H1 (cell line): ENCODE data around the gene FKBP6. TPM values are rescaled to one million over a fixed set of nuclear protein-coding genes. Genes with fewer than 3 reads are reported as not detected.
"Not testable (repeated sequence)": the region's sequence is repeated elsewhere in the genome, so short reads cannot be mapped to it uniquely, and the experiment has no call there.

Source experiments
- CTCF ChIA-PET: fragments of 300-600 bp; sonication (Branson Sonifier 250); formaldehyde crosslinking; loops from one replicate; lab custom pipeline; 2021; ENCODE audit not compliant: partially characterized antibody; lab: Charles Lee
- POLR2A ChIA-PET: fragments of 300-600 bp; sonication (Branson Sonifier 250); formaldehyde crosslinking; loops from one replicate; lab custom pipeline; 2021; ENCODE audit warnings: inconsistent platforms; ENCODE audit not compliant: partially characterized antibody; lab: Charles Lee
- DNase-seq, 2 experiments: peaks; one replicate each; pipeline versions ENCODE4 v3.0.0 to v3.0.0-alpha.2; 2010 to 2022; ENCODE audit warnings: low spot score in 2 of 2, low read depth in 1 of 2, mixed read lengths in 1 of 2
- FAIRE-seq: peaks from 2 replicates; lab custom pipeline; 2011; peaks lifted over from hg19 to GRCh38; lab: Jason Lieb, UNC
- H2AFZ ChIP-seq: 2 replicates; pipeline ENCODE4 v1.8.1; 2012; ENCODE audit warnings: low read length, inconsistent platforms
- H2AK5ac ChIP-seq: 2 replicates; pipeline ENCODE4 v1.6.1; 2013; ENCODE audit warnings: low read depth, low read length
- H2BK120ac ChIP-seq: replicated peaks from 2 replicates; pipeline ENCODE3; 2013; ENCODE audit warnings: low read depth, low read length, inconsistent platforms
- H2BK12ac ChIP-seq: 2 replicates; pipeline ENCODE4 v1.6.1; 2013; ENCODE audit warnings: low read depth, low read length
- H2BK15ac ChIP-seq: 2 replicates; pipeline ENCODE4 v1.6.1; 2013; ENCODE audit warnings: low read length
- H2BK20ac ChIP-seq: 2 replicates; pipeline ENCODE4 v1.6.1; 2013; ENCODE audit warnings: low read length
- H2BK5ac ChIP-seq: 2 replicates; pipeline ENCODE4 v1.6.1; 2013; ENCODE audit warnings: low read depth, low read length
- H3K14ac ChIP-seq: 2 replicates; pipeline ENCODE4 v1.6.1; 2013; ENCODE audit warnings: inconsistent platforms; ENCODE audit not compliant: insufficient read length
- H3K18ac ChIP-seq: 2 replicates; pipeline ENCODE4 v1.6.1; 2013; ENCODE audit warnings: low read length; ENCODE audit errors: extremely low read depth
- H3K23ac ChIP-seq: 2 replicates; pipeline ENCODE4 v1.6.1; 2013; ENCODE audit warnings: inconsistent platforms; ENCODE audit not compliant: insufficient read length
- H3K23me2 ChIP-seq: 2 replicates; pipeline ENCODE4 v1.6.1; 2013; ENCODE audit warnings: low read depth, low read length
- H3K27ac ChIP-seq: 2 replicates; pipeline ENCODE4 v1.6.1; 2011; ENCODE audit warnings: low read depth, low read length, inconsistent platforms
- H3K27me3 ChIP-seq, 4 experiments: replicated peaks in 1 of 4; 1 replicate in 1 of 4; 2 replicates in 3 of 4; pipeline versions ENCODE4 v1.6.1 to v1.8.1; 2011 to 2013; ENCODE audit warnings: low read length in 3 of 4, mild to moderate bottlenecking in 3 of 4, inconsistent platforms in 2 of 4, mixed read lengths in 2 of 4, moderate library complexity in 1 of 4; ENCODE audit not compliant: control insufficient read depth in 3 of 4, insufficient read depth in 3 of 4; ENCODE audit errors: extremely low read depth in 1 of 4
- H3K36me3 ChIP-seq, 4 experiments: 2 replicates each; pipeline versions ENCODE4 v1.6.1 to v1.8.1; 2011 to 2013; ENCODE audit warnings: mild to moderate bottlenecking in 4 of 4, low read length in 3 of 4, moderate library complexity in 2 of 4, control low read depth in 1 of 4, inconsistent platforms in 1 of 4; ENCODE audit not compliant: insufficient read depth in 4 of 4, control insufficient read depth in 2 of 4
- H3K4ac ChIP-seq: replicated peaks from 2 replicates; pipeline ENCODE3; 2013; ENCODE audit warnings: low read length, low read depth, mixed read lengths, inconsistent platforms; ENCODE audit not compliant: insufficient read length
- H3K4me1 ChIP-seq, 4 experiments: replicated peaks in 1 of 4; 1 replicate in 1 of 4; 2 replicates in 3 of 4; pipeline versions ENCODE4 v1.6.1 to v1.8.1; 2011 to 2013; ENCODE audit warnings: low read length in 3 of 4, inconsistent platforms in 2 of 4, mixed read lengths in 1 of 4; ENCODE audit not compliant: insufficient read depth in 4 of 4, control insufficient read depth in 3 of 4
- H3K4me2 ChIP-seq, 2 experiments: 2 replicates each; pipeline versions ENCODE4 v1.6.1 to v1.8.1; 2011 to 2013; ENCODE audit warnings: low read depth in 2 of 2, low read length in 2 of 2, control low read depth in 1 of 2, inconsistent platforms in 1 of 2, mild to moderate bottlenecking in 1 of 2; ENCODE audit not compliant: insufficient read depth in 1 of 2
- H3K4me3 ChIP-seq, 4 experiments: fragments of 200-600, 300-600 bp in 1 of 4; sonication (generic), shearing (Covaris generic), sonication (Bioruptor Twin) in 1 of 4; 2 replicates each; pipeline versions ENCODE4 v1.5.1 to v1.8.1; 2011 to 2016; ENCODE audit warnings: low read length in 4 of 4, low read depth in 3 of 4, control low read depth in 2 of 4, inconsistent platforms in 2 of 4, mild to moderate bottlenecking in 2 of 4, mixed read lengths in 1 of 4, moderate library complexity in 1 of 4; ENCODE audit not compliant: insufficient read depth in 2 of 4; ENCODE audit errors: extremely low read depth in 1 of 4
- H3K56ac ChIP-seq: replicated peaks from 2 replicates; pipeline ENCODE3; 2013; ENCODE audit warnings: low read depth, mild to moderate bottlenecking, mixed read lengths, low read length, inconsistent platforms; ENCODE audit not compliant: insufficient read length
- H3K79me1 ChIP-seq: 2 replicates; pipeline ENCODE4 v1.6.1; 2013; ENCODE audit warnings: low read depth, low read length, control low read depth
- H3K79me2 ChIP-seq, 2 experiments: 2 replicates each; pipeline versions ENCODE4 v1.6.1 to v1.8.1; 2012 to 2013; ENCODE audit warnings: low read length in 2 of 2, mild to moderate bottlenecking in 2 of 2, inconsistent platforms in 1 of 2; ENCODE audit not compliant: insufficient read depth in 2 of 2, control insufficient read depth in 1 of 2
- H3K9ac ChIP-seq, 4 experiments: replicated peaks in 1 of 4; 1 replicate in 1 of 4; 2 replicates in 3 of 4; pipeline versions ENCODE4 v1.6.1 to v1.8.1; 2011 to 2013; ENCODE audit warnings: low read depth in 3 of 4, low read length in 3 of 4, control low read depth in 2 of 4, mild to moderate bottlenecking in 2 of 4, moderate library complexity in 2 of 4, inconsistent platforms in 1 of 4; ENCODE audit errors: extremely low read depth in 1 of 4
- H3K9me3 ChIP-seq, 2 experiments: 2 replicates each; pipeline versions ENCODE4 v1.6.1 to v1.8.1; 2012 to 2013; ENCODE audit warnings: mild to moderate bottlenecking in 2 of 2, moderate library complexity in 2 of 2, control low read depth in 1 of 2, inconsistent platforms in 1 of 2, low read depth in 1 of 2, low read length in 1 of 2, mixed read lengths in 1 of 2; ENCODE audit not compliant: insufficient read depth in 2 of 2
- H4K20me1 ChIP-seq, 2 experiments: replicated peaks in 1 of 2; 2 replicates each; pipeline versions ENCODE3 to v1.8.1; 2011 to 2013; ENCODE audit warnings: inconsistent platforms in 2 of 2, low read length in 2 of 2, mild to moderate bottlenecking in 1 of 2; ENCODE audit not compliant: insufficient read depth in 2 of 2, control insufficient read depth in 1 of 2
- H4K5ac ChIP-seq: 2 replicates; pipeline ENCODE4 v1.6.1; 2013; ENCODE audit warnings: low read length, low read depth, mixed read lengths, inconsistent platforms; ENCODE audit not compliant: insufficient read length
- H4K8ac ChIP-seq: 2 replicates; pipeline ENCODE4 v1.8.0; 2013; ENCODE audit warnings: mild to moderate bottlenecking, moderate library complexity, low read length, inconsistent platforms; ENCODE audit not compliant: insufficient read depth; ENCODE audit errors: extremely low read depth
- H4K91ac ChIP-seq: replicated peaks from 2 replicates; pipeline ENCODE3; 2013; ENCODE audit warnings: low read length, mixed read lengths, inconsistent platforms; ENCODE audit not compliant: insufficient read length
- WGBS, 2 experiments: shearing (Covaris generic) in 1 of 2; methylation state at CpG; one replicate each; pipeline versions ENCODE4 v1.1.6 to v1.1.7; 2013 to 2015; ENCODE audit warnings: low lambda C conversion rate in 2 of 2, mixed read lengths in 2 of 2, inconsistent platforms in 1 of 2, low coverage in 1 of 2, missing lambda C conversion rate in 1 of 2; ENCODE audit not compliant: insufficient replicate concordance in 2 of 2, insufficient coverage in 1 of 2, insufficient read length in 1 of 2; ENCODE audit errors: extremely low coverage in 1 of 2, missing lambda C conversion rate in 1 of 2; 5-methylcytosine and 5-hydroxymethylcytosine counted together
- polyA plus RNA-seq, 7 experiments: library from polyadenylated mRNA; depleted of rRNA in 3 of 7; stranded (reverse) in 5 of 7; unstranded in 2 of 7; fragments of >200 nt in 5 of 7; fragments of 200-250 nt in 2 of 7; gene quantifications; 1 replicate in 5 of 7; 2 replicates in 1 of 7; 4 replicates in 1 of 7; pipeline versions ENCODE4 v1.2.1 to v1.2.3, GENCODE V29; 2011 to 2013; ENCODE audit warnings: missing spikeins in 2 of 7, mixed read lengths in 2 of 7
- total RNA-seq: library from RNA; stranded (reverse); fragmentation: NEBNext Ultra II Directional; extraction: Animal tissue kit (Norgen Biotek cat#: 25700); gene quantifications from 2 replicates; pipeline ENCODE4 v1.2.1, GENCODE V29; 2021

FKBP6 gene
- total and polyA plus RNA-seq, 2 of the 8 experiments (the other 6 are each of a cell fraction or from before 2014, with no cell fraction given) = 0.14 to 0.19 TPM

DNA sequence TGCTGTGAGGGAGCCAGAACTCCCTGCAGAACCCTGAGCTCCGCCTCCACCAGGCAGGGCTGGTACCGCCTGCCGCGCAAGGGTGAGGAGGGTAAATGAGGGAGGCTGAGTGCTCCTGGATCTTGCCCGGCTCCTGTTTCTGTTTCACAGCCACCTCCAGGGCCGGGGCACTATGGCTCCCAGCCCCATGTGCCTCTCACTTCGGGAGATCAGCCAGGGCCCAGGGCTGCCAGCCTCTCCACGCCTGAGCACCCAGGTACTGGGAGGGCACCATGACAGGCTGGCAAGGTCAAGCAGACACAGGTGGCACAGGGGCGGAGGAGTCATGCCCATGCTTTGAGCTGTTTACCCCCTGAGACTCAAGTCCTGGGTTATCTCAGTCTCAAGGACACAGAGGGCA is 8.4 kb upstream of the FKBP6 start:
- H3K79me2 ChIP-seq, POLR2A ChIA-PET, H3K4me1 ChIP-seq, H3K79me1 ChIP-seq, H3K4me3 ChIP-seq, H2BK5ac ChIP-seq, H2BK12ac ChIP-seq, H3K9me3 ChIP-seq, H3K18ac ChIP-seq, H3K23me2 ChIP-seq, H3K56ac ChIP-seq, H3K9ac ChIP-seq, H3K4ac ChIP-seq, H4K91ac ChIP-seq, H2AK5ac ChIP-seq, H3K27me3 ChIP-seq, H3K4me2 ChIP-seq, H3K27ac ChIP-seq, H3K36me3 ChIP-seq, H2AFZ ChIP-seq, H4K5ac ChIP-seq, H3K14ac ChIP-seq, H2BK20ac ChIP-seq, DNase-seq, H2BK120ac ChIP-seq, H4K8ac ChIP-seq, H3K23ac ChIP-seq, H2BK15ac ChIP-seq, FAIRE-seq, H4K20me1 ChIP-seq: not testable (repeated sequence)
- CTCF ChIA-PET = interaction anchor here (1.6 to 2.4 kb wide), 2 partner anchors 124 to 132 kb away, joined by 3 to 12 read pairs; no protein-coding TSS in a partner anchor
- WGBS, 2 experiments = 93% methylated on average over 9 of the region's 9 CpGs; no CpG with 5 or more reads in 1 of the 2 experiments

DNA sequence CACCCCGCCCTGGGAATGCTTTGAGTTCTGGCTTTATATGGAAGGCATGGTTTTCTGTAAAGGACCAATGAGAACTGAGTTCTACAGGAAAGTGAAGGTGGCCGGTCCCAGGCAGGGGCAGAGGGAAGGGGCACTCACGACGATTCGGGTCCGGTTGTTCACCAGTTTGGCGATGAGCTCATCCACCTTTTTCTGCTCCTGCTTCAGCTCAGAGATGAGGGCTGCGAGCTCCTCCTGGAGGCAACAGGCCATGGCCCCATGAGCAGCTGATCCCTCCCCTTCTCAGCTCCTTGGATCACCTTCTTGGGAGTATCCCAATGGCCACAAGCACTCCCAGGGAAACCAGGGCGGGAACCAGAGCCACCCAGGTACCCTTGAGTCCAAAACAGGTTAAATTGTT is 8.0 kb upstream of the FKBP6 start:
- H3K4me1 ChIP-seq, H3K9me3 ChIP-seq, H2AFZ ChIP-seq, H4K20me1 ChIP-seq, H3K27me3 ChIP-seq, H3K14ac ChIP-seq, H2BK120ac ChIP-seq, H3K4me3 ChIP-seq, H3K79me1 ChIP-seq, H3K23ac ChIP-seq, H3K36me3 ChIP-seq, H4K5ac ChIP-seq, FAIRE-seq, H2BK12ac ChIP-seq, H2AK5ac ChIP-seq, H3K56ac ChIP-seq, H3K23me2 ChIP-seq, POLR2A ChIA-PET, H3K18ac ChIP-seq, H2BK5ac ChIP-seq, H3K79me2 ChIP-seq, H2BK20ac ChIP-seq, H4K91ac ChIP-seq, H3K4ac ChIP-seq, H3K27ac ChIP-seq, H4K8ac ChIP-seq, DNase-seq, H3K9ac ChIP-seq, H3K4me2 ChIP-seq, H2BK15ac ChIP-seq: not testable (repeated sequence)
- WGBS, 2 experiments = 84% methylated on average over 9 of the region's 9 CpGs; no CpG with 5 or more reads in 1 of the 2 experiments
- CTCF ChIA-PET = interaction anchor here (2.4 kb wide), 1 partner anchor 132 kb away, joined by 12 read pairs; no protein-coding TSS in a partner anchor
